ENCODE results near the gene ATF7IP2.

GRCh38 chr16:10373556-10373955, 12.3 kb upstream of the ATF7IP2 start:
- TF ChIP-seq, protein P1, sequence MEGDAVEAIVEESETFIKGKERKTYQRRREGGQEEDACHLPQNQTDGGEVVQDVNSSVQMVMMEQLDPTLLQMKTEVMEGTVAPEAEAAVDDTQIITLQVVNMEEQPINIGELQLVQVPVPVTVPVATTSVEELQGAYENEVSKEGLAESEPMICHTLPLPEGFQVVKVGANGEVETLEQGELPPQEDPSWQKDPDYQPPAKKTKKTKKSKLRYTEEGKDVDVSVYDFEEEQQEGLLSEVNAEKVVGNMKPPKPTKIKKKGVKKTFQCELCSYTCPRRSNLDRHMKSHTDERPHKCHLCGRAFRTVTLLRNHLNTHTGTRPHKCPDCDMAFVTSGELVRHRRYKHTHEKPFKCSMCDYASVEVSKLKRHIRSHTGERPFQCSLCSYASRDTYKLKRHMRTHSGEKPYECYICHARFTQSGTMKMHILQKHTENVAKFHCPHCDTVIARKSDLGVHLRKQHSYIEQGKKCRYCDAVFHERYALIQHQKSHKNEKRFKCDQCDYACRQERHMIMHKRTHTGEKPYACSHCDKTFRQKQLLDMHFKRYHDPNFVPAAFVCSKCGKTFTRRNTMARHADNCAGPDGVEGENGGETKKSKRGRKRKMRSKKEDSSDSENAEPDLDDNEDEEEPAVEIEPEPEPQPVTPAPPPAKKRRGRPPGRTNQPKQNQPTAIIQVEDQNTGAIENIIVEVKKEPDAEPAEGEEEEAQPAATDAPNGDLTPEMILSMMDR (IDR thresholded peaks at IDR 0.05): no peak
- TF ChIP-seq SIN3A (IDR thresholded peaks at IDR 0.05; ENCODE audit: borderline replicate concordance, insufficient read depth, low read depth, low read length) (no peak), REST (IDR thresholded peaks at IDR 0.05; ENCODE audit: insufficient read depth in 1 of 2, low read depth in 2 of 2, low read length in 1 of 2) (no peak)
